HepG2 (cell line): ENCODE measurements around the gene C11orf68. TPM values are rescaled to one million over a fixed set of nuclear protein-coding genes. Genes with fewer than 3 reads are reported as not detected.

Experiments
- ATAC-seq: fragments of 200-7000 bp; cut with Tn5 transposase; 3 replicates; pipeline ENCODE4 v1.9.1; 2020; ENCODE audit warnings: mild to moderate bottlenecking, moderate library complexity
- BruUV-seq: library from RNA; stranded (reverse); fragments of 400-500 nt; replicated peaks from 2 replicates; lab custom pipeline; 2021; lab: Mats Ljungman, UMichigan
- CTCF ChIA-PET: fragments of 300-600 bp; formaldehyde crosslinking; extraction: SDS; loops from one replicate; lab custom pipeline; 2021; ENCODE audit warnings: low total read pairs, inconsistent platforms, low intra/inter-chr PET ratio; lab: Yijun Ruan, JAX
- POLR2A ChIA-PET: fragments of 350-600 bp; sonication (Branson Sonifier 250); formaldehyde crosslinking; loops from one replicate; lab custom pipeline; 2020; ENCODE audit warnings: antibody characterized with exemption, inconsistent platforms; lab: Yijun Ruan, JAX
- DNase-seq: peaks from one replicate; pipeline ENCODE4 v3.0.0-alpha.2; 2015; ENCODE audit warnings: low spot score
- FAIRE-seq: peaks from 3 replicates; lab custom pipeline; 2011; peaks lifted over from hg19 to GRCh38; lab: Jason Lieb, UNC
- H2AFZ ChIP-seq: one replicate; pipeline ENCODE4 v1.6.1; 2011; ENCODE audit warnings: low read length, inconsistent platforms
- H3K27ac ChIP-seq: fragments of 300-600 bp; 3 replicates; pipeline ENCODE4 v1.8.0; 2011; ENCODE audit warnings: mixed run types, mild to moderate bottlenecking, mixed read lengths, low read length, inconsistent platforms; ENCODE audit not compliant: insufficient read depth; ENCODE audit errors: extremely low read length
- H3K27me3 ChIP-seq, 2 experiments: fragments of 200-600 bp in 1 of 2; 2 replicates in 1 of 2; 3 replicates in 1 of 2; pipeline versions ENCODE4 v1.6.0 to v1.8.0; 2011; ENCODE audit warnings: low read length in 2 of 2, mild to moderate bottlenecking in 2 of 2, moderate library complexity in 2 of 2, inconsistent platforms in 1 of 2; ENCODE audit not compliant: insufficient read depth in 2 of 2, control insufficient read depth in 1 of 2
- H3K36me3 ChIP-seq, 2 experiments: fragments of 200-600 bp in 1 of 2; replicated peaks in 1 of 2; 2 replicates in 1 of 2; 3 replicates in 1 of 2; pipeline versions ENCODE4 v1.5.1 to v1.8.0; 2011; ENCODE audit warnings: low read length in 2 of 2, inconsistent platforms in 1 of 2; ENCODE audit not compliant: insufficient read depth in 2 of 2, control insufficient read depth in 1 of 2
- H3K4me1 ChIP-seq: 2 replicates; pipeline ENCODE4 v1.5.1; 2012; ENCODE audit warnings: low read length, inconsistent platforms; ENCODE audit not compliant: insufficient read depth
- H3K4me2 ChIP-seq: 2 replicates; pipeline ENCODE4 v1.6.0; 2011; ENCODE audit warnings: low read depth, low read length, inconsistent platforms
- H3K4me3 ChIP-seq, 3 experiments: fragments of 200-600 bp in 1 of 3; sonication (generic), shearing (Covaris generic) in 1 of 3; replicated peaks in 1 of 3; 2 replicates each; pipeline ENCODE4 v1.5.1; 2011 to 2016; ENCODE audit warnings: low read length in 3 of 3, inconsistent platforms in 2 of 3, low read depth in 2 of 3, mild to moderate bottlenecking in 2 of 3, control low read depth in 1 of 3, mixed read lengths in 1 of 3; ENCODE audit not compliant: insufficient read depth in 1 of 3
- H3K79me2 ChIP-seq: one replicate; pipeline ENCODE4 v1.6.1; 2011; ENCODE audit warnings: low read length, inconsistent platforms; ENCODE audit not compliant: insufficient read depth
- H3K9ac ChIP-seq: 2 replicates; pipeline ENCODE4 v1.6.0; 2011; ENCODE audit warnings: mild to moderate bottlenecking, low read depth, low read length, inconsistent platforms; ENCODE audit not compliant: insufficient read depth
- H3K9me3 ChIP-seq: 2 replicates; pipeline ENCODE4 v1.5.1; 2012; ENCODE audit warnings: mild to moderate bottlenecking, low read length
- H4K20me1 ChIP-seq: 2 replicates; pipeline ENCODE4 v1.6.0; 2011; ENCODE audit warnings: inconsistent platforms, mild to moderate bottlenecking, low read length, moderate library complexity; ENCODE audit not compliant: insufficient read depth
- ATF1 ChIP-seq: IDR thresholded peaks from 2 replicates; pipeline ENCODE4 v1.6.1; 2016; ENCODE audit warnings: mild to moderate bottlenecking, control low read depth
- BCL3 ChIP-seq: sonication (generic); formaldehyde crosslinking; IDR thresholded peaks from 2 replicates; pipeline ENCODE4 v1.5.1; 2020; ENCODE audit warnings: mild to moderate bottlenecking, missing genetic modification reagents, moderate library complexity
- CBFB ChIP-seq: sonication (generic); formaldehyde crosslinking; IDR thresholded peaks from 2 replicates; pipeline ENCODE4 v1.4.0; 2020; ENCODE audit warnings: missing genetic modification reagents
- IKZF5 ChIP-seq: IDR thresholded peaks from 2 replicates; pipeline ENCODE4 v1.6.1; 2018; ENCODE audit warnings: missing genetic modification reagents, mild to moderate bottlenecking, missing compliant biosample characterization
- KDM2A ChIP-seq: sonication (generic); formaldehyde crosslinking; IDR thresholded peaks from 2 replicates; pipeline ENCODE4 v1.4.0; 2020; ENCODE audit warnings: low read depth, missing genetic modification reagents, borderline replicate concordance
- KDM5A ChIP-seq: fragments of 200-600 bp; sonication (generic); IDR thresholded peaks from 2 replicates; pipeline ENCODE4 v1.7.0; 2018; ENCODE audit warnings: antibody characterized with exemption, mild to moderate bottlenecking, low read length, borderline replicate concordance
- MLLT10 ChIP-seq: sonication (generic); formaldehyde crosslinking; IDR thresholded peaks from 2 replicates; pipeline ENCODE4 v1.4.0; 2020; ENCODE audit warnings: missing genetic modification reagents
- MYNN ChIP-seq: sonication (generic); formaldehyde crosslinking; IDR thresholded peaks from 2 replicates; pipeline ENCODE4 v1.4.0; 2020; ENCODE audit warnings: mild to moderate bottlenecking, low read depth, missing genetic modification reagents
- NR2F1 ChIP-seq, 2 experiments: fragments of 450-650 bp in 1 of 2; formaldehyde crosslinking in 1 of 2; IDR thresholded peaks; 2 replicates each; pipeline versions ENCODE4 v1.5.0 to v1.6.1; 2016 to 2020; ENCODE audit warnings: mild to moderate bottlenecking in 1 of 2, missing compliant biosample characterization in 1 of 2, missing genetic modification reagents in 1 of 2, moderate library complexity in 1 of 2
- RFX3 ChIP-seq: IDR thresholded peaks from 2 replicates; pipeline ENCODE4 v1.6.1; 2016; ENCODE audit warnings: missing biosample characterization, missing genetic modification reagents
- RNF2 ChIP-seq: fragments of 450-650 bp; conservative IDR thresholded peaks from 2 replicates; pipeline ENCODE4 v1.6.1; 2016; ENCODE audit warnings: low read depth
- SRSF4 ChIP-seq: fragments of 200-400 bp; formaldehyde crosslinking; IDR thresholded peaks from one replicate; pipeline ENCODE4 v1.6.1; 2018; ENCODE audit warnings: mild to moderate bottlenecking, low read depth, low read length, moderate library complexity; ENCODE audit not compliant: poor library complexity, severe bottlenecking
- SUZ12 ChIP-seq: fragments of 150-350 bp; IDR thresholded peaks from 2 replicates; pipeline ENCODE4 v1.6.1; 2014; ENCODE audit warnings: low read depth, low read length
- ZFP36 ChIP-seq: fragments of 150-350 bp; IDR thresholded peaks from 2 replicates; pipeline ENCODE4 v1.6.1; 2018; ENCODE audit warnings: borderline replicate concordance, low read length, low read depth; ENCODE audit not compliant: partially characterized antibody
- ZNF512 ChIP-seq: sonication (generic); formaldehyde crosslinking; IDR thresholded peaks from 2 replicates; pipeline ENCODE4 v1.4.0; 2020; ENCODE audit warnings: mild to moderate bottlenecking, missing genetic modification reagents
- ZNF773 ChIP-seq: sonication (generic); formaldehyde crosslinking; IDR thresholded peaks from 2 replicates; pipeline ENCODE4 v1.4.0; 2020; ENCODE audit warnings: missing genetic modification reagents, borderline replicate concordance
- ZNF775 ChIP-seq: sonication (generic); formaldehyde crosslinking; IDR thresholded peaks from 2 replicates; pipeline ENCODE4 v1.4.0; 2020; ENCODE audit warnings: missing genetic modification reagents, mild to moderate bottlenecking, moderate library complexity, borderline replicate concordance
- ZNF83 ChIP-seq: sonication (generic); formaldehyde crosslinking; IDR thresholded peaks from 2 replicates; pipeline ENCODE4 v1.4.0; 2020; ENCODE audit warnings: missing genetic modification reagents, mild to moderate bottlenecking, borderline replicate concordance
- ZSCAN12 ChIP-seq: sonication (generic); formaldehyde crosslinking; IDR thresholded peaks from 2 replicates; pipeline ENCODE4 v1.9.0; 2021; ENCODE audit warnings: mild to moderate bottlenecking, missing genetic modification reagents
- ZSCAN20 ChIP-seq: sonication (generic); formaldehyde crosslinking; IDR thresholded peaks from 2 replicates; pipeline ENCODE4 v1.4.0; 2020; ENCODE audit warnings: missing genetic modification reagents, mild to moderate bottlenecking, borderline replicate concordance
- WGBS: methylation state at CpG from one replicate; pipeline ENCODE4 v1.1.6; 2017; ENCODE audit warnings: low lambda C conversion rate; 5-methylcytosine and 5-hydroxymethylcytosine counted together
- in situ Hi-C: cut with HindIII; loops from 2 replicates; pipeline ENCODE4 v1.10.0; 2017; ENCODE audit warnings: low pct_unique_long_range_greater_than_20kb; ENCODE audit not compliant: extremely low pct_ligation_motif_present
- intact Hi-C: fragments of 100-400 bp; cut with micrococcal nuclease; formaldehyde crosslinking; loops from one replicate; pipeline ENCODE4 v1.10.0; 2022; ENCODE audit not compliant: unreplicated experiment
- polyA plus RNA-seq, 8 experiments: library from polyadenylated mRNA; depleted of rRNA in 3 of 8; stranded (reverse) in 7 of 8; unstranded in 1 of 8; fragments of >200 nt; fragmentation: Illumina TruSeq in 4 of 8; extraction: Trizol in 4 of 8; gene quantifications; 2 replicates each; pipeline versions ENCODE4 v1.2.1 to v1.2.3, GENCODE V29; 2011 to 2016; ENCODE audit warnings: low read depth in 4 of 8, missing spikeins in 1 of 8, mixed read lengths in 1 of 8; ENCODE audit not compliant: insufficient read depth in 1 of 8
- total RNA-seq, 5 experiments: library from RNA; depleted of rRNA; stranded (reverse); fragments of >200 nt; fragmentation: Illumina TruSeq; extraction: Trizol; gene quantifications; 2 replicates each; pipeline ENCODE4 v1.2.3, GENCODE V29; 2016; ENCODE audit warnings: low read depth in 1 of 5

The C11orf68 gene
- total and polyA plus RNA-seq, 2 of the 13 experiments (the other 11 are each of a cell fraction or from before 2014, with no cell fraction given): 8.4 to 28.3 TPM

DNA sequence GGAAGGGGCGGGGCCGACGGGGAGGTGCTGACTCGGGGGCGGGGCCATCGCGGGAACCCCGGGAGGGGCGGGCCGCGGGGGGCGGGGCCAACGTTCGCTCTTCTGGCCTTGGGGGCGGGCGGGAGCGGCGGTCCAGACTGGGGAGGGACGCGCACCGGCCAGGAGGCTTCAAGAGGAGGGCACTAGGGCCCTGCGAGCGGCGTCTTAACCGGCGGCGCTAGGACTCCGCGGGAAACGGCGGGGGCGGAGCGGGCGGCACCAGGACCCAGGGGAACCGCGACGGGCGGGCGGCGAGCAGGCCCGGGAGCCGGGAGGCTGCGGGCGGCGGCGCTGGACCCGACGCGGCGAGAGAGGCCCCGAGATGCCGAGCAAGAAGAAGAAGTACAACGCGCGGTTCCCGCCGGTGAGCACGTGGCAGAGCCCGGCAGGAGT, 295 bp upstream of the C11orf68 start, which contains the start of gene DRAP1:
TSS of gene DRAP1 (plus strand) at position 286 of the 432 bp plus-strand sequence. CDS start at position 362, 76 bp downstream.
- ChIA-PET CTCF (no interaction called here), POLR2A (interaction anchor here (1.4 to 5.0 kb wide), 5 partner anchors 10 to 29 kb away, joined by 3 to 59 read pairs (median 5); partner anchors contain the start of genes CCDC85B, FIBP and FOSL1)
- peak; percentile 94 for DNase-seq
- ATAC-seq: peak; percentile 89
- 0% methylated on average over 4 of the region's 59 CpGs for WGBS
- no peak for FAIRE-seq
- H3K4me3 ChIP-seq: peak within 1 kb of the TSS; percentile 88 to 98 (median 92)
- H3K4me2 ChIP-seq: peak within 1 kb of the TSS; percentile 93
- no peaks in the 10 kb centered on the region for H3K27me3 ChIP-seq
- no TSS peak for BruUV-seq
- no peaks in the 10 kb centered on the region; a peak in 1 of 5 replicates for H3K36me3 ChIP-seq
- in situ Hi-C loops: no loop called here
- H3K9me3 ChIP-seq: no peaks in the 10 kb centered on the region
- intact Hi-C loops: loop anchor here (2.0 kb wide), 1 partner anchor 28 kb away; the partner anchor contains the start of gene CCDC85B
- H3K9ac ChIP-seq: peak within 1 kb of the TSS; percentile 98
- peaks cover 46% of the 10 kb centered on the region for H3K4me1 ChIP-seq
- no peaks in the 10 kb centered on the region for H4K20me1 ChIP-seq
- H3K27ac ChIP-seq: peak within 1 kb of the TSS; percentile 75
- H3K79me2 ChIP-seq: peaks cover 11% of the 10 kb centered on the region
- H2AFZ ChIP-seq: no peak within 1 kb of the TSS
- peak; percentile 87; the same call in 1 of the 2 replicates for TF ChIP-seq ZNF773 (CRISPR knock-in tag)
- no peak for TF ChIP-seq ZFP36
- TF ChIP-seq KDM2A (CRISPR knock-in tag): peak; percentile 86
- no peak for TF ChIP-seq SRSF4
- TF ChIP-seq RNF2: peak; percentile 70
- TF ChIP-seq CBFB (CRISPR knock-in tag): peak; percentile 91
- no peak for TF ChIP-seq ATF1
- TF ChIP-seq RFX3 (CRISPR knock-in tag): peak; percentile 33; the same call in 1 of the 2 replicates
- TF ChIP-seq BCL3 (CRISPR knock-in tag): 0 out of 2 replicates have a peak, but pooled peaks have one; percentile 36
- TF ChIP-seq MYNN (CRISPR knock-in tag): no peak
- no peak for TF ChIP-seq NR2F1 (CRISPR knock-in tag; IDR thresholded peaks at IDR 0.05)
- no peak for TF ChIP-seq ZNF775 (CRISPR knock-in tag)
- TF ChIP-seq ZSCAN20 (CRISPR knock-in tag): peak; percentile 78; the same call in 1 of the 2 replicates
- no peak for TF ChIP-seq SUZ12
- TF ChIP-seq ZSCAN12 (CRISPR knock-in tag): no peak
- TF ChIP-seq MLLT10: no peak
- 0 out of 2 replicates have a peak, but pooled peaks have one; percentile 61 for TF ChIP-seq ZNF83
- TF ChIP-seq KDM5A: no peak
- no peak for TF ChIP-seq ZNF512 (CRISPR knock-in tag)
- peak; percentile 74; the same call in 1 of the 2 replicates for TF ChIP-seq IKZF5 (CRISPR knock-in tag)
